GM18951 (cell line): ENCODE results near the gene ACTN1.
"Not testable (repeated sequence)": the region's sequence is repeated elsewhere in the genome, so short reads cannot be mapped to it uniquely, and the experiment has no call there.

Experiments
- POLR2A ChIP-seq: IDR thresholded peaks from 4 replicates; pipeline ENCODE4 v1.6.1; 2011; ENCODE audit warnings: mild to moderate bottlenecking; ENCODE audit not compliant: insufficient read length, insufficient read depth; ENCODE audit errors: extremely low read depth
- in situ Hi-C: fragments of 300-500 bp; cut with MboI; formaldehyde crosslinking; loops from one replicate; pipeline ENCODE4 v1.12.0; 2022; ENCODE audit warnings: low sequenced_read_pairs, mixed read lengths, inconsistent platforms; ENCODE audit not compliant: unreplicated experiment

ACTN1 gene

DNA sequence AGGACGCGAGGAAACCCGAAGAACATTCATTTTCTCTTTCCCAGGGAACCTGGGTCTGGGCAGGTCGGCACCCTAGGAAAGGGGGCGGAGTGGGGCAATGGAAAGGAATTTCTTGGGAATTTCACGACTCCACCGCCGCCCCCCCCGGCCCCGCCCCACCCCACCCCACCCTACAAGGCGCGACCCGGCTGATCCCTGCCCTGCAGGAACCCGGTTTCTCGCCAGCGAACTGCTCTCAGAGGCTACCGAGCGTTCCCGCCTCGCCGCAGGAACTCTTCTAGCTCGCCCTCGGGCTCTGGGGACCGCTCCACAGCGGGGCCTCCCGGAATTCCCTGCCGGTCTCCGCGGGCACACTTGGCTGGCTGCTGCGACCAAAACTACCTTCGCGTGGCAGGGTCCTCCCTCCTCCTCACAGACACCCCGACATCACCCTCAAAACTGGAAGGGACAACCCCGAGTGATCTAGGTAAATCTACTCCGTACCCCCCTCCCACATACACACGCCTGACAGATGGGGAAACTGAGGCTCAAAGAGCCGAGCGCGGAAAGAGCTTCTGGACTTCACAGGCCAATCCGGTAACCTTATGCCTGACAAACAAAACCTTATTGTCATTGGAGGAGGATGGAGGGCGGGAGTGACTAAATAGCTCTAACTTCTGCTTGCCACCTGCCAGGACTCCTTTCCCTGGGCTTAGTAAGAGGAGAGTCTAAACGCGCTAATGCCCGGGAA is 785 bp upstream of the ACTN1 start:
- TF ChIP-seq POLR2A = no peak
- in situ Hi-C loops = no loop called here

DNA sequence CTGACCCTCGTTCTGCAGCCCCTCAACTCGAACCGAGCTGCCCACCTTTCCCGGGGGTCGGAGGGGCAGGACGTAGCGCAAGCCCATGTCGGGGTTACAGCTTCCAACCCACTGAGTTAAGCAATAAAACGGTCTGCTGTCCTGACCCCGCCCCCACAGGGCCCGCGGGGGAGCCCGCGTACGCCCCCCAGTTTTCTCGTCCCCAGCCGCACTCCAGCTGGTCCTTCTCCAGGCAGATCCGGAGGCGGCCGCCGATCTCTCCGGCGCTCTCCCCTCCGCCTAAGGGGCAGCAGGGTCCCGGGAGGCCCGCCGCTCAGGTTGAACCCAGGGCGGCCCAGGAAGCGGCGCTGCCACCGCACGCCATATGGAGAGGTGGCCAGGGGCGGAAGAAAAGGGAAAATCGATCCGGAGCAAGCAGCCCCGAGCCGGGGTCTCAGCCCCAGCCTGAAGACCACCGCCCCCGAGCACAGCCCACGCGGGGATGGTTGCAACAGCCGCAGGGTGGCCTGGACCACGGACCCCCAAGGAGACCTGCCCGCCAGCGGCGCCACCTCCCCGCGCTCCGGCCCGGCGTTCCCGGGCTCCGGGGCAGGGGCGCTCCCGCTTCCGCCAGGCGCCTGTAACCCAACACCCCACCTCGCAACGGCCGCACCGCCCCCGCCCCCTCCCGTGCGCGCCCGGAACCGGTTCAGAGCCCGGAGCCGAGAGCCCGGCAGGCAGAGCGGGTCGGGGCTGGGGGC is 760 bp downstream of the ACTN1 start:
- in situ Hi-C loops = no loop called here
- peak; percentile 7 for TF ChIP-seq POLR2A

DNA sequence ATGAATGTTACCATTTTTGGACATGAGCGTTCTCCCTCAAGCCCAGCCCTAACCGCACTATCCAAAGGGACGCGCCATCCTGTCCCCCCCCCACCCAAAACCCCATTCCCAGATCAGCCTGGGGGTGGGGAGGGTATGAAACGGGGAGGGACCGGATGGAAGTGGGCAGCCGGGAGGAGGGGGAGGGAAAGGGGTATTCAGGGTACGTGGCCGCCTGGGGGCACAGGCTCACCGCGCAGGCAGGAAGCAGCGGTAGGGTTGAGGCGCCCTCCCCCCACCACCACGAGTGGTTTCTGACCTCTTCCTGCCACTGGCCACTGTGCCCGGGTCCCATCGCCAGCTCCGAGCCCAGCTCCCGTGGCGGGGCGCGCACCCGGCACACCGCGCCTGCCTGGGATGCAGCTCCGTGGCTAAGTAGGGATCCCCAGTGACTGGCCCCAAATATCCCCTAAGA is 1.4 kb downstream of the ACTN1 start:
- in situ Hi-C loops = no loop called here
- TF ChIP-seq POLR2A = peak; percentile 66

DNA sequence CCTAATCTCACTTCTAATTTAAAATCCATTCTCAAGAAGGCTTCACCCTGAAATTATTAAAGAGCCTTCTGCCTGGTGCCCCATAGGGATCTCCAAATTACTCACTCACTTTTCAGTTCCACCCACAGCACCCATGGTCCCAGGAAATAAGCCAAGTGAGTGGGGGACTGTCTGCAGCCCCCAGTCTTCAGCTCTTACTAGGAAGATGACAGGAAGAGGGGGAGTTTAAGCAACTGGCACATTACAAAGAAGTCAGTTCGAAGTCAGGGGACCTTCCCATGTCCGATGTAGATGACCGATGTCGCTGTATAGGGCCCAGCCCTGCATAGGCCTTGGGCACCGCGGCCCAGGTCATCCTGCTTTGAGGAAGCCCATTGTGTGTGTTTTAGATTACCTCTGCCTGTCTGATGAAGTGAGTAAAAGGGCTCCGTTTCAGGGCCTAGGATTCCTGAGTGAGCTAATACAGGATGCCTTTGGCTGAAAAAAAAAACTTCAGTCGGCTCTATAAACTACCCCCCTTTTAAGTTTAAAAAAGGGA is 1.9 kb downstream of the ACTN1 start:
- no peak for TF ChIP-seq POLR2A
- in situ Hi-C loops = no loop called here

DNA sequence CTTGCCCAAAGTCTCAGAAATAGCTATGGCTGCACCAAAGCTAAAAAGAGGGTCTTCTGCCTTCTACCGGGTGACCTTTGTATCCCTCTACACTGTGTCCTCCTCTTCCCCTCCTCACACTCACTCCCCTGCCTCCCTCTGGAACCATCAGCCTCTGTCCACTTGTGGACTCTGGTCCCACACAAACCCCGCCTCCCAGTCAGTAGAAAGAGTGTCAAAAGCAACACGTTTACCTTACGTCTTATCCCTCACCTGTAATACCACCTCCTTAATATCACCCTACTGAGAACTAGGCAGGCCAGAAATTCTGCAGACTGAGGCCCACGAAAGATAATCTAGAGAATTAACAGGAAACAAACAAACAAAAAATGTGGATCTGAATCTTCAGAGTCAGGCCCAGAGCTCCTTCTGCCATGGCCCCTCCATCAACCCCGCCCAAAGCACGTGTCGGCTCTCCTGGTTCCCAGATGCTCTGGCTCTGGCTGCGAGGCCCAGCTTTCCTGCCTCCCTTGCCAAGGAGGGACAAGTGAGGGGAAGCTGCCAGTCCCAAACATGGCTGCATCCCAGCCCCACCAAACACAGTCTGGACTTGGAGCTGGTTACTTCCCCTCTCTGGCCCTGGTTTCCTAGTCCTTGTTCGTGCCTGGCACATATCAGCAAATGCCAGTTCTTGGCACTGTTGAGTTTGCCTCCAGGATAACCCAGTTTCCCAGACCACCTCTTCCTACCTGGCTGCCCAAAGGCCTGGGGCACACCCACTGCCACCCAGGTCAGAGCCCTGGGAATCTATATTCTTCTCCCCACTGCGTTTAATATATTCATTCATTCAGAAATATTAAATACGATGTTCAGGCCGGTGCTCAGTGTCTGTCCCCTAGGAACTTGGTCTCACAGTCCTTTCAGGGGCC is 2.7 kb downstream of the ACTN1 start:
- TF ChIP-seq POLR2A = no peak
- in situ Hi-C loops = no loop called here

DNA sequence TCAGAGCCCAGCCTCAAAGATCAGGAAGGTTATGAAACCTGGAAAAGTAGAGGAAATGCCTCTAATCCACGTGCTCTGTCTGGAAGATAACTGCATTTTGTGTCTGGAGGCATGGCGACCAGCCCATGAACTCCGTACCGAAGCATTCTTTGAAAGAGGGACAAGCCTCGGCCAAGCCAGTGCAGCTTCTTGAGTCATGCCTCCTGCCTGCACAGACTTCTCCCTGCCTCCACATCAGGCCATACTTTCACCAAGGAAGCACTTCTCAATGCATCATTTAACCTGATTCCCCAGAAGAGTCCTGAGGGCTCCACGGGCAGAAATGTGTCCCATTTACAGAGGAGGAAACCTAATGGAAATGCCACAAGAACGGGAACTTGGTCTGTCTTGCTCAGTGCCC is 3.4 kb downstream of the ACTN1 start:
- in situ Hi-C loops = no loop called here
- TF ChIP-seq POLR2A = no peak

DNA sequence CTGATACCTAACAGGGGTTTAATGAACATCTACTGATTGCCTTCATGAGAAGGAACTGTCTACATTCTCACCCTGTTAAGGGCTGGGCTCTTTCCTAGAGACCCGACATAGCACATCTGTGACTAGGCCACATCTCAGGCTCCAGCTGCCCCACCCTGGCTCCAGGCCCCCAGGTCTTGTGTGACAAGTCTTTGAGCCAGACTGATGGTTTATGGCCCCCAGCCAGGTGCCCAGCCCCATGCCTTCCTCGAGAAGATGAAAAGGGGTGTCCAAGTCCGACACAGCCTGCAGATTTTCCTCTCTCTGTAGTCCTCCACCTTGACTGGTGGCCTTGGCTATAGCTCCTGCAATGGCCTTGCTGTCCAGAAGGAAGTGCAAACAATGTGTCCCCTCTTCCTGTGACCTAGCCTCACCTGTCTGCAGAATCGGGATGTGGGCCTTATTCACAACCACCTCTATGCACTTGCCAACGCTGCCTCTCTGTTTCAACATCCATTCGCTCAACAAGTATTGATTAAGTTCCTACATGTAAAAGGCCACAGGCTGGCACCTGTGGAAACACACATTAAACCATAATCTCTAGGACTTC is 4.2 kb downstream of the ACTN1 start:
- in situ Hi-C loops = no loop called here
- TF ChIP-seq POLR2A = no peak

DNA sequence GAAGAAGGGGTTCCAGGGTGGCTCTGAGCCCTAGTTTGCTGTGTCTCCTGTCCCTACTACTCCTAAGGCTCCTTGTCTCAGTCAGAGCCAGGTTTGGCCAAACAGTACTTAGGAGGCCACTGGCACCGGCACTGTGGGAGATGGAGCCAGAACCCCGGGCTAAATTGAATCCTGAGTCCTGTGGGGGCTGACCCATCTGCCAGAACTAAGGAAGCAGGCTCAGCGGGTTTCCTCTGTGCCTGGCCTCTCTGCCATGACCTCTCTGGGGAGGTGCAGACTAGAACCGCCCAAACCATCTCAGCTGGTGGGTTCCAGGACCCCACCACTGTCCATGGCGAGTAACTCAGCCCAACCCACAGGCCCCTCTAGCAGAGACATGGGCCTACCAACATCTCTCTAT is 5.5 kb downstream of the ACTN1 start:
- TF ChIP-seq POLR2A = no peak
- in situ Hi-C loops = no loop called here

DNA sequence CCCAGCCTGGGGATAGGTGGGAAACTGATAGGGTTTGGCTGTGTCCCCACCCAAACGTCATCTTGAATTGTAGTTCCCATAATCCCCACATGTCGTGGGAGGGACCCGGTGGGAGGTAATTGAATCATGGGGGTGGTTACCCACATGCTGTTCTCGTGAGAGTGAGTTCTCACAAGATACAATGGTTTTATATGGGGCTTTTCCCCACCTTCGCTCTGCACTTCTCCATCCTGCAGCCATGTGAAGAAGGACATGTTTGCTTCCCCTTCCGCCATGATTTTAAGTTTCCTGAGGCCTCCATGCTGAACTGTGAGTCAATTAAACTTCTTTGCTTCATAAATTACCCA is 5.9 kb downstream of the ACTN1 start:
- in situ Hi-C loops = not testable (repeated sequence)

- no peak for TF ChIP-seq POLR2A
- in situ Hi-C loops = no loop called here
These were observed 6.4 kb downstream of the ACTN1 start for GRCh38 chr14:68972507-68973218.

- no peak for TF ChIP-seq POLR2A
- in situ Hi-C loops = no loop called here
These were observed 7.6 kb downstream of the ACTN1 start for GRCh38 chr14:68971411-68972035.

GRCh38 chr14:68970736-68971135 is 8.4 kb downstream of the ACTN1 start:
- in situ Hi-C loops = no loop called here
- TF ChIP-seq POLR2A = no peak
